HG02852 (cell line): Measurements from ENCODE around the gene ASCC2.
"Not testable (repeated sequence)": the region's sequence is repeated elsewhere in the genome, so short reads cannot be mapped to it uniquely, and the experiment has no call there.

Experiments used
- ATAC-seq: cut with Tn5 transposase; IDR thresholded peaks from one replicate; pipeline ENCODE4 v1.9.1; 2021; ENCODE audit warnings: mild to moderate bottlenecking, moderate library complexity; ENCODE audit not compliant: unreplicated experiment

The ASCC2 gene

GRCh38 chr22:29758959-29759358, 79.1 kb downstream of the ASCC2 start:
- ATAC-seq = no peak

- ATAC-seq = no peak
These were observed 79.9 kb downstream of the ASCC2 start for GRCh38 chr22:29758068-29758622.

GRCh38 chr22:29757096-29757495, 81.0 kb downstream of the ASCC2 start:
- no peak for ATAC-seq

- ATAC-seq = no peak
These were observed 81.7 kb downstream of the ASCC2 start for GRCh38 chr22:29756341-29756740.

- no peak for ATAC-seq
These were observed 82.2 kb downstream of the ASCC2 start for GRCh38 chr22:29755889-29756288.

- not testable (repeated sequence) for ATAC-seq
These were observed 83.2 kb downstream of the ASCC2 start for GRCh38 chr22:29754658-29755395.

- ATAC-seq = no peak
These were observed 84.0 kb downstream of the ASCC2 start for GRCh38 chr22:29753808-29754657.

- no peak for ATAC-seq
These were observed 86.4 kb downstream of the ASCC2 start for GRCh38 chr22:29751669-29752068.

- ATAC-seq = no peak
These were observed 87.2 kb downstream of the ASCC2 start for GRCh38 chr22:29750559-29751538.

- no peak for ATAC-seq
These were observed 88.0 kb downstream of the ASCC2 start for GRCh38 chr22:29750029-29750428.

- no peak for ATAC-seq
These were observed 89.7 kb downstream of the ASCC2 start for GRCh38 chr22:29748248-29748893.

- no peak for ATAC-seq
These were observed 90.2 kb downstream of the ASCC2 start for GRCh38 chr22:29747832-29748231.

- no peak for ATAC-seq
These were observed 93.2 kb downstream of the ASCC2 start for GRCh38 chr22:29744902-29745301.

GRCh38 chr22:29742326-29742725, 95.7 kb downstream of the ASCC2 start:
- ATAC-seq = no peak

- no peak for ATAC-seq
These were observed 96.1 kb downstream of the ASCC2 start for GRCh38 chr22:29741926-29742325.

GRCh38 chr22:29740216-29740615, 97.9 kb downstream of the ASCC2 start:
- ATAC-seq = no peak

GRCh38 chr22:29739346-29739875, 98.7 kb downstream of the ASCC2 start:
- no peak for ATAC-seq
